ENCODE measurements around the gene NUDT8. TPM values are rescaled to one million over a fixed set of nuclear protein-coding genes. Genes with fewer than 3 reads are reported as not detected.

NUDT8 gene
- total RNA-seq, 4 donors from 2014 or later: 1.9 to 4.8 (median 3.5) TPM

GRCh38 chr11:67673358-67673757 lies 43.6 kb upstream of the NUDT8 start:
- intact Hi-C loops (cut with DNase I): no loop called here
- peaks cover 0 to 7% (median 0%) of the 10 kb centered on the region in 4 donors for H3K9me3 ChIP-seq
- 87% methylated on average over 7 of the region's 7 CpGs for WGBS
- no peak for TF ChIP-seq CTCF (IDR thresholded peaks at IDR 0.05)
- no peak for TF ChIP-seq POLR2AphosphoS5 (IDR thresholded peaks at IDR 0.05)
- no peak for TF ChIP-seq EP300 (IDR thresholded peaks at IDR 0.05)
- no peak for TF ChIP-seq POLR2A (IDR thresholded peaks at IDR 0.05; ENCODE audit: low read depth)
- peaks cover 0 to 46% (median 0%) of the 10 kb centered on the region in 4 donors for H3K27me3 ChIP-seq
- no peak overlapping the region for H3K27ac ChIP-seq (replicated peaks in 1 of 4)
- H3K4me3 ChIP-seq: no peak overlapping the region
- no peak for DNase-seq (ENCODE audit: extremely low spot score)
- H3K4me1 ChIP-seq: no peaks in the 10 kb centered on the region
- H3K36me3 ChIP-seq: no peaks in the 10 kb centered on the region

GRCh38 chr11:67671211-67671520 lies 41.4 kb upstream of the NUDT8 start:
- TF ChIP-seq POLR2A (IDR thresholded peaks at IDR 0.05; ENCODE audit: low read depth) (no peak), CTCF (IDR thresholded peaks at IDR 0.05) (no peak), EP300 (IDR thresholded peaks at IDR 0.05) (no peak), POLR2AphosphoS5 (IDR thresholded peaks at IDR 0.05) (no peak)
- no peaks in the 10 kb centered on the region for H3K4me1 ChIP-seq
- WGBS: 52% methylated on average over 8 of the region's 8 CpGs
- peaks cover 0 to 50% (median 0%) of the 10 kb centered on the region in 4 donors for H3K27me3 ChIP-seq
- no peak overlapping the region for H3K4me3 ChIP-seq
- H3K27ac ChIP-seq (replicated peaks in 1 of 4): no peak overlapping the region
- H3K36me3 ChIP-seq: no peaks in the 10 kb centered on the region
- no peak for DNase-seq (ENCODE audit: extremely low spot score)
- intact Hi-C loops (cut with DNase I): no loop called here
- H3K9me3 ChIP-seq: peaks cover 0 to 3% (median 0%) of the 10 kb centered on the region in 4 donors

- Histone ChIP-seq H3K27ac (replicated peaks in 1 of 4) (no peak overlapping the region), H3K27me3 (peaks cover 0 to 48% (median 0%) of the 10 kb centered on the region in 4 donors), H3K9me3 (no peaks in the 10 kb centered on the region), H3K4me1 (no peaks in the 10 kb centered on the region), H3K36me3 (no peaks in the 10 kb centered on the region), H3K4me3 (no peak overlapping the region)
- TF ChIP-seq POLR2AphosphoS5 (IDR thresholded peaks at IDR 0.05) (no peak), EP300 (IDR thresholded peaks at IDR 0.05) (no peak), POLR2A (IDR thresholded peaks at IDR 0.05; ENCODE audit: low read depth) (no peak), CTCF (IDR thresholded peaks at IDR 0.05) (no peak)
- WGBS: 80% methylated on average over 13 of the region's 23 CpGs
- intact Hi-C loops (cut with DNase I): no loop called here
- DNase-seq (ENCODE audit: extremely low spot score): no peak
These were observed 40.8 kb upstream of the NUDT8 start for GRCh38 chr11:67670316-67671210.

GRCh38 chr11:67668192-67668551 lies 38.4 kb upstream of the NUDT8 start:
- no peak for TF ChIP-seq EP300 (IDR thresholded peaks at IDR 0.05)
- no peak for TF ChIP-seq CTCF (IDR thresholded peaks at IDR 0.05)
- TF ChIP-seq POLR2A (IDR thresholded peaks at IDR 0.05; ENCODE audit: low read depth): no peak
- no peak for TF ChIP-seq POLR2AphosphoS5 (IDR thresholded peaks at IDR 0.05)
- DNase-seq (ENCODE audit: extremely low spot score): no peak
- H3K9me3 ChIP-seq: no peaks in the 10 kb centered on the region
- no peak overlapping the region for H3K27ac ChIP-seq (replicated peaks in 1 of 4)
- H3K4me1 ChIP-seq: no peaks in the 10 kb centered on the region
- H3K27me3 ChIP-seq: peaks cover 0 to 25% (median 0%) of the 10 kb centered on the region in 4 donors
- intact Hi-C loops (cut with DNase I): no loop called here
- 67% methylated on average over 5 of the region's 5 CpGs for WGBS
- H3K36me3 ChIP-seq: no peaks in the 10 kb centered on the region
- no peak overlapping the region for H3K4me3 ChIP-seq

Data from esophagus muscularis mucosa (tissue), 4 donors.